IMR-90 (cell line): Measurements from ENCODE around the gene UCP3. TPM values are rescaled to one million over a fixed set of nuclear protein-coding genes. Genes with fewer than 3 reads are reported as not detected.

Source experiments
- ATAC-seq: fragments of 200-7000 bp; cut with Tn5 transposase; 2 replicates; pipeline ENCODE4 v1.9.1; 2020; ENCODE audit warnings: low read depth, mild to moderate bottlenecking, moderate library complexity
- BruUV-seq: library from RNA; stranded (reverse); fragments of 400-500 nt; replicated peaks from 2 replicates; lab custom pipeline; 2021; lab: Mats Ljungman, UMichigan
- CTCF ChIA-PET: fragments of 300-600 bp; formaldehyde crosslinking; extraction: SDS; loops from one replicate; lab custom pipeline; 2021; ENCODE audit warnings: antibody characterized with exemption; lab: Yijun Ruan, JAX
- POLR2A ChIA-PET: fragments of 300-600 bp; sonication (Branson Sonifier 250); formaldehyde crosslinking; loops from one replicate; lab custom pipeline; 2022; ENCODE audit warnings: antibody characterized with exemption; ENCODE audit not compliant: unreplicated experiment; lab: Charles Lee
- DNase-seq: peaks from one replicate; pipeline ENCODE4 v3.0.0; 2013
- H2AFZ ChIP-seq: replicated peaks from 2 replicates; pipeline ENCODE3; 2013; ENCODE audit warnings: low read length, mild to moderate bottlenecking; ENCODE audit not compliant: poor library complexity
- H2AK5ac ChIP-seq: 2 replicates; pipeline ENCODE4 v1.6.1; 2013; ENCODE audit warnings: low read depth, low read length, inconsistent platforms
- H2AK9ac ChIP-seq: replicated peaks from 2 replicates; pipeline ENCODE3; 2013; ENCODE audit warnings: mild to moderate bottlenecking, low read depth, low read length, moderate library complexity; ENCODE audit not compliant: poor library complexity
- H2BK120ac ChIP-seq: 2 replicates; pipeline ENCODE4 v1.6.1; 2013; ENCODE audit warnings: low read depth, low read length, inconsistent platforms
- H2BK15ac ChIP-seq: 3 replicates; pipeline ENCODE4 v1.6.1; 2013; ENCODE audit warnings: low read depth, low read length, inconsistent platforms
- H2BK20ac ChIP-seq: 2 replicates; pipeline ENCODE4 v1.6.1; 2013; ENCODE audit warnings: low read depth, mild to moderate bottlenecking, inconsistent platforms, low read length, moderate library complexity
- H2BK5ac ChIP-seq: 2 replicates; pipeline ENCODE4 v1.6.1; 2013; ENCODE audit warnings: mild to moderate bottlenecking, low read depth, low read length, inconsistent platforms; ENCODE audit not compliant: poor library complexity, severe bottlenecking
- H3K14ac ChIP-seq: replicated peaks from 2 replicates; pipeline ENCODE4 v1.6.1; 2013; ENCODE audit warnings: low read depth, low read length, inconsistent platforms
- H3K18ac ChIP-seq: 2 replicates; pipeline ENCODE4 v1.6.1; 2013; ENCODE audit warnings: low read depth, low read length, control low read depth
- H3K23ac ChIP-seq: 2 replicates; pipeline ENCODE4 v1.6.1; 2013; ENCODE audit warnings: low read depth, low read length, inconsistent platforms
- H3K27ac ChIP-seq: 2 replicates; pipeline ENCODE4 v1.5.1; 2013; ENCODE audit warnings: mild to moderate bottlenecking, control low read depth, low read length; ENCODE audit not compliant: insufficient read depth
- H3K27me3 ChIP-seq: 2 replicates; pipeline ENCODE4 v1.6.1; 2013; ENCODE audit warnings: low read length; ENCODE audit not compliant: control insufficient read depth, insufficient read depth
- H3K36me3 ChIP-seq: 2 replicates; pipeline ENCODE4 v1.6.1; 2013; ENCODE audit warnings: low read length, mixed read lengths; ENCODE audit not compliant: control insufficient read depth, insufficient read depth
- H3K4ac ChIP-seq: 2 replicates; pipeline ENCODE4 v1.6.1; 2013; ENCODE audit warnings: low read depth, low read length, inconsistent platforms
- H3K4me1 ChIP-seq: 2 replicates; pipeline ENCODE4 v1.6.1; 2013; ENCODE audit warnings: low read length, mixed read lengths; ENCODE audit not compliant: control insufficient read depth, insufficient read depth
- H3K4me2 ChIP-seq: 2 replicates; pipeline ENCODE4 v1.6.1; 2013; ENCODE audit warnings: low read depth, mild to moderate bottlenecking, control low read depth, low read length, moderate library complexity
- H3K4me3 ChIP-seq: 2 replicates; pipeline ENCODE4 v1.5.1; 2013; ENCODE audit warnings: low read depth, mild to moderate bottlenecking, control low read depth, low read length, moderate library complexity; ENCODE audit not compliant: insufficient read depth
- H3K56ac ChIP-seq: 2 replicates; pipeline ENCODE4 v1.6.1; 2013; ENCODE audit warnings: low read length, inconsistent platforms; ENCODE audit not compliant: insufficient read depth; ENCODE audit errors: extremely low read depth
- H3K79me1 ChIP-seq, 2 experiments: 2 replicates each; pipeline ENCODE4 v1.6.1; 2013; ENCODE audit warnings: low read length in 2 of 2, inconsistent platforms in 1 of 2, low read depth in 1 of 2
- H3K9ac ChIP-seq: 2 replicates; pipeline ENCODE4 v1.6.1; 2013; ENCODE audit warnings: low read depth, low read length, control low read depth
- H3K9me1 ChIP-seq: 2 replicates; pipeline ENCODE4 v1.6.1; 2013; ENCODE audit warnings: low read length, inconsistent platforms; ENCODE audit not compliant: insufficient read depth
- H3K9me3 ChIP-seq: 2 replicates; pipeline ENCODE4 v1.6.1; 2013; ENCODE audit warnings: low read length; ENCODE audit not compliant: control insufficient read depth, insufficient read depth
- H4K20me1 ChIP-seq: 2 replicates; pipeline ENCODE4 v1.6.1; 2013; ENCODE audit warnings: low read length, inconsistent platforms; ENCODE audit not compliant: insufficient read depth
- H4K5ac ChIP-seq: 2 replicates; pipeline ENCODE4 v1.6.1; 2013; ENCODE audit warnings: mild to moderate bottlenecking, low read depth, low read length, control low read depth
- H4K8ac ChIP-seq, 2 experiments: 2 replicates each; pipeline ENCODE4 v1.6.1; 2013; ENCODE audit warnings: low read depth in 2 of 2, low read length in 2 of 2, control low read depth in 1 of 2, inconsistent platforms in 1 of 2
- H4K91ac ChIP-seq: 2 replicates; pipeline ENCODE4 v1.6.1; 2013; ENCODE audit warnings: low read depth, low read length, inconsistent platforms; ENCODE audit not compliant: insufficient read depth
- BHLHE40 ChIP-seq: fragments of 150-350 bp; IDR thresholded peaks from 2 replicates; pipeline ENCODE4 v1.6.1; 2016; ENCODE audit warnings: mild to moderate bottlenecking, low read depth, low read length
- CEBPB ChIP-seq: IDR thresholded peaks from 2 replicates; pipeline ENCODE4 v1.6.1; 2012; ENCODE audit warnings: low read depth, low read length, improper control_type of control experiment
- CHD1 ChIP-seq: IDR thresholded peaks from 2 replicates; pipeline ENCODE4 v1.6.1; 2012; ENCODE audit warnings: low read depth, low read length, improper control_type of control experiment
- CTCF ChIP-seq: conservative IDR thresholded peaks from 2 replicates; pipeline ENCODE4 v1.5.1; 2012; ENCODE audit warnings: mild to moderate bottlenecking, low read depth, low read length, improper control_type of control experiment
- FOS ChIP-seq: fragments of 150-350 bp; IDR thresholded peaks from 2 replicates; pipeline ENCODE4 v1.6.1; 2016; ENCODE audit warnings: low read depth, low read length
- MAFK ChIP-seq: IDR thresholded peaks from 2 replicates; pipeline ENCODE4 v1.6.1; 2012; ENCODE audit warnings: low read depth, low read length, improper control_type of control experiment
- MAZ ChIP-seq: IDR thresholded peaks from 2 replicates; pipeline ENCODE4 v1.6.1; 2012; ENCODE audit warnings: low read depth, mild to moderate bottlenecking, low read length, improper control_type of control experiment, moderate library complexity, borderline replicate concordance
- MXI1 ChIP-seq: IDR thresholded peaks from 2 replicates; pipeline ENCODE4 v1.6.1; 2012; ENCODE audit warnings: low read depth, mild to moderate bottlenecking, low read length, moderate library complexity, borderline replicate concordance
- NFE2L2 ChIP-seq: fragments of 150-350 bp; IDR thresholded peaks from 2 replicates; pipeline ENCODE4 v1.6.1; 2016; ENCODE audit warnings: low read depth, mild to moderate bottlenecking, low read length
- POLR2A ChIP-seq: IDR thresholded peaks from 2 replicates; pipeline ENCODE4 v1.6.1; 2012; ENCODE audit warnings: mild to moderate bottlenecking, low read depth, low read length
- RAD21 ChIP-seq: IDR thresholded peaks from 2 replicates; pipeline ENCODE4 v1.6.1; 2012; ENCODE audit warnings: low read length, improper control_type of control experiment
- RCOR1 ChIP-seq: IDR thresholded peaks from 2 replicates; pipeline ENCODE4 v1.6.1; 2012; ENCODE audit warnings: mild to moderate bottlenecking, low read length, improper control_type of control experiment; ENCODE audit not compliant: insufficient replicate concordance
- RFX5 ChIP-seq: IDR thresholded peaks from 2 replicates; pipeline ENCODE4 v1.8.0; 2012; ENCODE audit warnings: low read depth, mild to moderate bottlenecking, low read length, moderate library complexity
- SMC3 ChIP-seq: fragments of 150-350 bp; IDR thresholded peaks from 2 replicates; pipeline ENCODE4 v1.6.1; 2016; ENCODE audit warnings: low read depth, mild to moderate bottlenecking, antibody characterized with exemption, low read length, moderate library complexity
- USF2 ChIP-seq: fragments of 150-350 bp; IDR thresholded peaks from 2 replicates; pipeline ENCODE4 v1.6.1; 2017; ENCODE audit warnings: mild to moderate bottlenecking, antibody characterized with exemption, low read length, low read depth
- WGBS, 2 experiments: methylation state at CpG; one replicate each; pipeline versions ENCODE4 v1.1.5 to v1.1.7; 2013; ENCODE audit warnings: missing lambda C conversion rate in 2 of 2; ENCODE audit not compliant: insufficient read length in 1 of 2; ENCODE audit errors: extremely low coverage in 2 of 2; 5-methylcytosine and 5-hydroxymethylcytosine counted together
- dilution Hi-C: fragments of 300-500 bp; cut with HindIII; formaldehyde crosslinking; loops from one replicate; pipeline ENCODE4 v1.14.3; 2018; ENCODE audit warnings: low sequenced_read_pairs; ENCODE audit not compliant: unreplicated experiment
- in situ Hi-C: fragments of 300-500 bp; cut with MboI; formaldehyde crosslinking; loops from 3 replicates; pipeline ENCODE4 v1.14.3; 2019; ENCODE audit warnings: low sequenced_read_pairs, inconsistent platforms, mixed read lengths
- intact Hi-C: fragments of 100-400 bp; cut with micrococcal nuclease; formaldehyde crosslinking; loops from 2 replicates; pipeline ENCODE4 v1.10.0; 2022
- polyA plus RNA-seq, 3 experiments: library from polyadenylated mRNA; depleted of rRNA; stranded (reverse); fragments of >200 nt; gene quantifications; 2 replicates each; pipeline ENCODE4 v1.2.3, GENCODE V29; 2012; ENCODE audit warnings: low replicate concordance in 1 of 3
- total RNA-seq: library from RNA; depleted of rRNA; stranded (reverse); fragments of >200 nt; gene quantifications from 2 replicates; pipeline ENCODE4 v1.2.3, GENCODE V29; 2012
- TF ChIP-seq, protein P1 (sequence below): fragments of 150-350 bp; IDR thresholded peaks from 2 replicates; pipeline ENCODE4 v1.6.1; 2016; ENCODE audit warnings: low read depth, mild to moderate bottlenecking, low read length, moderate library complexity, borderline replicate concordance

Gene UCP3
- total and polyA plus RNA-seq, 2 of the 4 experiments (the other 2 are of a cell fraction) = under 0.01 to 0.80 TPM

DNA sequence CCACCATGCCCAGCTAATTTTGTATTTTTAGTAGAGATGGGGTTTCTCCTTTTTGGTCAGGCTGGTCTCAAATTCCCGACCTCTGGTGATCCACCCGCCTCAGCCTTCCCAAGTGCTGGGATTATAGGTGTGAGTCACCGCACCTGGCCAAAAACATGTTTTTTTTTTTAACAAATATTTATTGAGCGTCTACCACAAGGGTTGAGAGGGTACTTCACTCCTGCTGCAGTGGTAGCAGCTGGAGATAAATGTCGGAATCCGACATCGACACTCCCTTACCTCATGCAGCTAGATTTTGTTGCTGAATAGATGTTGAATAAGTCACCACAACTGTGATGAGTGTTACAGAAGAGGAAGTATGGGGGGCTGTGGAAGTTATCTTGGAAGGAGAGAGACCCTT lies 57.1 kb downstream of the UCP3 start:
- Histone ChIP-seq H2AK5ac (no peak overlapping the region), H4K8ac (no peak overlapping the region), H2BK15ac (no peak overlapping the region), H3K9me1 (0 out of 2 replicates have a peak, but pooled peaks cover 4% of the 10 kb centered on the region), H3K4ac (no peak overlapping the region), H3K27ac (no peak overlapping the region), H3K27me3 (no peaks in the 10 kb centered on the region; the same call in 1 of the 2 replicates), H2BK5ac (no peak overlapping the region), H3K56ac (no peak overlapping the region), H4K5ac (no peak overlapping the region), H3K4me2 (no peak overlapping the region), H3K9ac (no peak overlapping the region), H3K14ac (no peak overlapping the region), H2BK20ac (no peak overlapping the region), H3K18ac (no peak overlapping the region), H3K4me3 (no peak overlapping the region), H3K4me1 (peaks cover 3% of the 10 kb centered on the region; the same call in 1 of the 2 replicates), H3K36me3 (no peaks in the 10 kb centered on the region), H3K79me1 (no peaks in the 10 kb centered on the region), H3K23ac (no peak overlapping the region), H4K91ac (no peak overlapping the region), H2AFZ (no peak overlapping the region), H4K20me1 (no peaks in the 10 kb centered on the region), H3K9me3 (peaks cover 3% of the 10 kb centered on the region), H2AK9ac (no peak overlapping the region), H2BK120ac (no peak overlapping the region)
- TF ChIP-seq RAD21 (no peak), MAZ (no peak), USF2 (no peak), NFE2L2 (no peak), CTCF (no peak), RFX5 (no peak), POLR2A (no peak), MXI1 (no peak), CEBPB (no peak), FOS (no peak), BHLHE40 (no peak), RCOR1 (no peak), SMC3 (no peak), MAFK (no peak), CHD1 (no peak)
- TF ChIP-seq, protein P1, sequence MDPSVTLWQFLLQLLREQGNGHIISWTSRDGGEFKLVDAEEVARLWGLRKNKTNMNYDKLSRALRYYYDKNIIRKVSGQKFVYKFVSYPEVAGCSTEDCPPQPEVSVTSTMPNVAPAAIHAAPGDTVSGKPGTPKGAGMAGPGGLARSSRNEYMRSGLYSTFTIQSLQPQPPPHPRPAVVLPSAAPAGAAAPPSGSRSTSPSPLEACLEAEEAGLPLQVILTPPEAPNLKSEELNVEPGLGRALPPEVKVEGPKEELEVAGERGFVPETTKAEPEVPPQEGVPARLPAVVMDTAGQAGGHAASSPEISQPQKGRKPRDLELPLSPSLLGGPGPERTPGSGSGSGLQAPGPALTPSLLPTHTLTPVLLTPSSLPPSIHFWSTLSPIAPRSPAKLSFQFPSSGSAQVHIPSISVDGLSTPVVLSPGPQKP = no peak
- in situ Hi-C loops (no loop called here), dilution Hi-C loops (no loop called here), intact Hi-C loops (no loop called here)
- DNase-seq (peak; percentile 59), ATAC-seq (no peak)
- WGBS, 2 experiments = no CpG with 5 or more reads among the region's 7 CpGs
- BruUV-seq = no TSS peak
- CTCF ChIA-PET = interaction anchor here (0.6 to 1.4 kb wide), 2 partner anchors 12 to 235 kb away, joined by 6 to 7 read pairs; no protein-coding TSS in a partner anchor
- POLR2A ChIA-PET = no interaction called here
